GM19240 (cell line): ENCODE results near the gene HPCAL1.

Source experiments
- DNase-seq: peaks from one replicate; pipeline ENCODE4 v3.0.0; 2011; ENCODE audit warnings: low spot score; ENCODE audit not compliant: insufficient read length

The HPCAL1 gene

GRCh38 chr2:10352972-10353371 lies 50.3 kb downstream of the HPCAL1 start:
- DNase-seq, result no peak

- no peak for DNase-seq
These were observed 51.2 kb downstream of the HPCAL1 start for GRCh38 chr2:10353931-10354330.

GRCh38 chr2:10354399-10354798 lies 51.7 kb downstream of the HPCAL1 start:
- no peak for DNase-seq

- no peak for DNase-seq
These were observed 53.1 kb downstream of the HPCAL1 start for GRCh38 chr2:10355471-10356438.

GRCh38 chr2:10356439-10356811 lies 53.7 kb downstream of the HPCAL1 start:
- DNase-seq, result no peak

GRCh38 chr2:10357193-10358169 lies 54.8 kb downstream of the HPCAL1 start:
- no peak for DNase-seq

- DNase-seq, result no peak
These were observed 56.5 kb downstream of the HPCAL1 start for GRCh38 chr2:10359246-10359645.

GRCh38 chr2:10359731-10360329 lies 57.1 kb downstream of the HPCAL1 start:
- no peak for DNase-seq

- DNase-seq, result no peak
These were observed 57.8 kb downstream of the HPCAL1 start for GRCh38 chr2:10360460-10360849.

GRCh38 chr2:10360850-10361588 lies 58.3 kb downstream of the HPCAL1 start:
- DNase-seq, result no peak

GRCh38 chr2:10362096-10362897 lies 59.6 kb downstream of the HPCAL1 start:
- no peak for DNase-seq

- DNase-seq, result no peak
These were observed 60.3 kb downstream of the HPCAL1 start for GRCh38 chr2:10362898-10363454.

- DNase-seq, result no peak
These were observed 61.3 kb downstream of the HPCAL1 start for GRCh38 chr2:10363861-10364610.

- DNase-seq, result no peak
These were observed 62.7 kb downstream of the HPCAL1 start for GRCh38 chr2:10365412-10365811.

GRCh38 chr2:10366601-10367270 lies 64.0 kb downstream of the HPCAL1 start:
- DNase-seq, result no peak

- no peak for DNase-seq
These were observed 65.1 kb downstream of the HPCAL1 start for GRCh38 chr2:10367472-10368439.

GRCh38 chr2:10368491-10369231 lies 66.0 kb downstream of the HPCAL1 start:
- no peak for DNase-seq
